HEK293T (cell line): ENCODE results near the gene PLLP.

Experiments used
- CTCF ChIA-PET: fragments of 350-600 bp; formaldehyde crosslinking; extraction: SDS; loops from one replicate; lab custom pipeline; 2021; ENCODE audit warnings: antibody characterized with exemption, inconsistent platforms; lab: Yijun Ruan, JAX
- POLR2A ChIA-PET: fragments of 350-600 bp; formaldehyde crosslinking; extraction: SDS; loops from one replicate; lab custom pipeline; 2020; ENCODE audit warnings: antibody characterized with exemption, inconsistent platforms; lab: Yijun Ruan, JAX
- DNase-seq: peaks from one replicate; pipeline ENCODE4 v3.0.0; 2012; ENCODE audit warnings: mixed read lengths; ENCODE audit errors: extremely low spot score
- ARNT ChIP-seq: fragments of 450-650 bp; IDR thresholded peaks from 2 replicates; pipeline ENCODE4 v1.6.1; 2017; ENCODE audit warnings: mild to moderate bottlenecking
- BHLHE40 ChIP-seq: fragments of 450-650 bp; IDR thresholded peaks from 2 replicates; pipeline ENCODE4 v1.6.1; 2016; ENCODE audit warnings: mild to moderate bottlenecking, moderate library complexity, borderline replicate concordance
- CTBP1 ChIP-seq: fragments of 450-650 bp; IDR thresholded peaks from 2 replicates; pipeline ENCODE4 v1.6.1; 2016; ENCODE audit warnings: borderline replicate concordance
- ELF4 ChIP-seq: fragments of 450-650 bp; IDR thresholded peaks from 2 replicates; pipeline ENCODE4 v1.6.1; 2017; ENCODE audit warnings: antibody characterized with exemption
- FOXA1 ChIP-seq: fragments of 450-650 bp; IDR thresholded peaks from 2 replicates; pipeline ENCODE4 v1.6.1; 2016; ENCODE audit warnings: mild to moderate bottlenecking
- FOXK2 ChIP-seq: fragments of 450-650 bp; IDR thresholded peaks from 2 replicates; pipeline ENCODE4 v1.6.1; 2016; ENCODE audit warnings: mild to moderate bottlenecking
- FOXM1 ChIP-seq: fragments of 450-650 bp; IDR thresholded peaks from 2 replicates; pipeline ENCODE4 v1.6.1; 2017; ENCODE audit warnings: mild to moderate bottlenecking, borderline replicate concordance
- HDGF ChIP-seq: fragments of 450-650 bp; IDR thresholded peaks from 2 replicates; pipeline ENCODE4 v1.6.1; 2017; ENCODE audit warnings: antibody characterized with exemption, borderline replicate concordance
- L3MBTL2 ChIP-seq: fragments of 450-650 bp; conservative IDR thresholded peaks from 2 replicates; pipeline ENCODE4 v1.6.1; 2016; ENCODE audit warnings: mild to moderate bottlenecking
- LEF1 ChIP-seq: fragments of 450-650 bp; IDR thresholded peaks from 2 replicates; pipeline ENCODE4 v1.6.1; 2017; ENCODE audit warnings: mild to moderate bottlenecking, borderline replicate concordance
- NFRKB ChIP-seq: fragments of 450-650 bp; IDR thresholded peaks from 2 replicates; pipeline ENCODE4 v1.6.1; 2016; ENCODE audit warnings: mild to moderate bottlenecking, moderate library complexity
- PKNOX1 ChIP-seq: fragments of 450-650 bp; IDR thresholded peaks from 2 replicates; pipeline ENCODE4 v1.6.1; 2016
- SP1 ChIP-seq: fragments of 450-650 bp; IDR thresholded peaks from 2 replicates; pipeline ENCODE4 v1.6.1; 2017
- SUZ12 ChIP-seq: fragments of 450-650 bp; IDR thresholded peaks from 2 replicates; pipeline ENCODE4 v1.6.1; 2016; ENCODE audit warnings: mild to moderate bottlenecking
- TARDBP ChIP-seq: fragments of 450-650 bp; IDR thresholded peaks from 2 replicates; pipeline ENCODE4 v1.6.1; 2016
- ZNF384 ChIP-seq: fragments of 450-650 bp; IDR thresholded peaks from 2 replicates; pipeline ENCODE4 v1.6.1; 2016

The PLLP gene

GRCh38 chr16:57283959-57284208 is 588 bp downstream of the PLLP start:
- TF ChIP-seq HDGF (no peak), LEF1 (no peak), L3MBTL2 (no peak)
- ChIA-PET POLR2A (interaction anchor here (1.0 kb wide), 1 partner anchor 203 kb away, joined by 3 read pairs; the partner anchor contains the start of gene DOK4), CTCF (no interaction called here)
- DNase-seq = no peak

- ChIA-PET POLR2A (interaction anchor here (1.0 kb wide), 1 partner anchor 203 kb away, joined by 3 read pairs; the partner anchor contains the start of gene DOK4), CTCF (no interaction called here)
- no peak for DNase-seq
- TF ChIP-seq HDGF (no peak), NFRKB (no peak), ARNT (no peak), PKNOX1 (no peak), ZNF384 (no peak), SUZ12 (no peak), TARDBP (no peak), FOXK2 (no peak), ELF4 (no peak)
Observed at GRCh38 chr16:57283214-57283958, 1.1 kb downstream of the PLLP start.

GRCh38 chr16:57282510-57283213 is 1.8 kb downstream of the PLLP start:
- ChIA-PET POLR2A (no interaction called here), CTCF (no interaction called here)
- no peak for DNase-seq
- TF ChIP-seq L3MBTL2 (no peak), ELF4 (no peak), ARNT (no peak), BHLHE40 (no peak), SP1 (no peak), LEF1 (no peak), FOXM1 (no peak), TARDBP (no peak), CTBP1 (no peak), NFRKB (no peak), PKNOX1 (no peak), SUZ12 (no peak), HDGF (no peak), ZNF384 (no peak), FOXK2 (no peak), FOXA1 (no peak)

- no peak for TF ChIP-seq LEF1
- no peak for TF ChIP-seq L3MBTL2
- TF ChIP-seq ARNT = no peak
- TF ChIP-seq TARDBP = no peak
- no peak for TF ChIP-seq SUZ12
- no peak for TF ChIP-seq HDGF
- TF ChIP-seq FOXK2 = no peak
- no peak for TF ChIP-seq PKNOX1
- TF ChIP-seq BHLHE40 = no peak
- TF ChIP-seq FOXM1 = no peak
- TF ChIP-seq SP1 = no peak
- TF ChIP-seq NFRKB = no peak
- TF ChIP-seq FOXA1 = no peak
- TF ChIP-seq CTBP1 = no peak
- TF ChIP-seq ZNF384 = no peak
- no peak for TF ChIP-seq ELF4
- CTCF ChIA-PET = no interaction called here
- POLR2A ChIA-PET = no interaction called here
- DNase-seq = no peak
Observed at GRCh38 chr16:57281791-57282190, 2.7 kb downstream of the PLLP start.

- ChIA-PET POLR2A (no interaction called here), CTCF (no interaction called here)
- no peak for TF ChIP-seq ARNT
- no peak for TF ChIP-seq ZNF384
- TF ChIP-seq L3MBTL2 = no peak
- TF ChIP-seq PKNOX1 = no peak
- DNase-seq = no peak
Observed at GRCh38 chr16:57279780-57280638, 4.5 kb downstream of the PLLP start.
